ENCODE measurements around the gene TAAR9. TPM values are rescaled to one million over a fixed set of nuclear protein-coding genes. Genes with fewer than 3 reads are reported as not detected.

TAAR9 gene
- total RNA-seq, 4 donors from 2014 or later, result not detected

GRCh38 chr6:132498638-132499037 is 39.4 kb upstream of the TAAR9 start:
- no peak overlapping the region for H3K4me3 ChIP-seq
- 91% methylated on average over 3 of the region's 3 CpGs for WGBS
- no peaks in the 10 kb centered on the region for H3K9me3 ChIP-seq
- intact Hi-C loops (cut with DNase I), result no loop called here
- no peak overlapping the region for H3K27ac ChIP-seq (replicated peaks in 1 of 4)
- peaks cover 9 to 47% (median 37%) of the 10 kb centered on the region in 4 donors for H3K36me3 ChIP-seq
- peaks cover 0 to 28% (median 12%) of the 10 kb centered on the region in 4 donors for H3K4me1 ChIP-seq
- no peak for TF ChIP-seq CTCF (IDR thresholded peaks at IDR 0.05)
- TF ChIP-seq EP300 (IDR thresholded peaks at IDR 0.05), result no peak
- TF ChIP-seq POLR2A (IDR thresholded peaks at IDR 0.05; ENCODE audit: low read depth), result no peak
- no peak for TF ChIP-seq POLR2AphosphoS5 (IDR thresholded peaks at IDR 0.05)
- H3K27me3 ChIP-seq, result no peaks in the 10 kb centered on the region
- no peak for DNase-seq (ENCODE audit: extremely low spot score)

- intact Hi-C loops (cut with DNase I), result no loop called here
- no peaks in the 10 kb centered on the region for H3K9me3 ChIP-seq
- 62% methylated on average over 4 of the region's 4 CpGs for WGBS
- no peak overlapping the region for H3K27ac ChIP-seq (replicated peaks in 1 of 4)
- peaks cover 5 to 47% (median 37%) of the 10 kb centered on the region in 4 donors for H3K36me3 ChIP-seq
- TF ChIP-seq EP300 (IDR thresholded peaks at IDR 0.05) (no peak), POLR2AphosphoS5 (IDR thresholded peaks at IDR 0.05) (no peak), CTCF (IDR thresholded peaks at IDR 0.05) (no peak), POLR2A (IDR thresholded peaks at IDR 0.05; ENCODE audit: low read depth) (no peak)
- no peak for DNase-seq (ENCODE audit: extremely low spot score)
- H3K4me1 ChIP-seq, result peaks cover 10 to 39% (median 23%) of the 10 kb centered on the region in 4 donors
- no peaks in the 10 kb centered on the region for H3K27me3 ChIP-seq
- H3K4me3 ChIP-seq, result no peak overlapping the region
Observed at GRCh38 chr6:132499757-132500156, 38.3 kb upstream of the TAAR9 start.

GRCh38 chr6:132504757-132505156 is 33.3 kb upstream of the TAAR9 start:
- intact Hi-C loops (cut with DNase I), result no loop called here
- H3K27me3 ChIP-seq, result no peaks in the 10 kb centered on the region
- no peak for TF ChIP-seq POLR2AphosphoS5 (IDR thresholded peaks at IDR 0.05)
- no peak for TF ChIP-seq POLR2A (IDR thresholded peaks at IDR 0.05; ENCODE audit: low read depth)
- no peak for TF ChIP-seq CTCF (IDR thresholded peaks at IDR 0.05)
- TF ChIP-seq EP300 (IDR thresholded peaks at IDR 0.05), result no peak
- no peak overlapping the region for H3K27ac ChIP-seq (replicated peaks in 1 of 4)
- peaks cover 33 to 50% (median 42%) of the 10 kb centered on the region in 4 donors for H3K4me1 ChIP-seq
- whole genome bisulfite sequencing, result 70% methylated on average over 5 of the region's 5 CpGs
- H3K36me3 ChIP-seq, result peaks cover 5 to 36% (median 24%) of the 10 kb centered on the region in 4 donors
- H3K9me3 ChIP-seq, result no peaks in the 10 kb centered on the region
- H3K4me3 ChIP-seq, result no peak overlapping the region
- no peak for DNase-seq (ENCODE audit: extremely low spot score)

- intact Hi-C loops (cut with DNase I), result no loop called here
- TF ChIP-seq EP300 (IDR thresholded peaks at IDR 0.05), result no peak
- TF ChIP-seq CTCF (IDR thresholded peaks at IDR 0.05), result no peak
- no peak for TF ChIP-seq POLR2AphosphoS5 (IDR thresholded peaks at IDR 0.05)
- no peak for TF ChIP-seq POLR2A (IDR thresholded peaks at IDR 0.05; ENCODE audit: low read depth)
- Histone ChIP-seq H3K4me3 (no peak overlapping the region), H3K9me3 (no peaks in the 10 kb centered on the region), H3K36me3 (peaks cover 5 to 32% (median 24%) of the 10 kb centered on the region in 4 donors), H3K4me1 (peaks cover 33 to 54% (median 45%) of the 10 kb centered on the region in 4 donors), H3K27ac (replicated peaks in 1 of 4) (no peak overlapping the region), H3K27me3 (no peaks in the 10 kb centered on the region)
- WGBS, result 92% methylated on average over 1 of the region's 1 CpG
- DNase-seq (ENCODE audit: extremely low spot score), result no peak
Observed at GRCh38 chr6:132505158-132505557, 32.9 kb upstream of the TAAR9 start.

- Histone ChIP-seq H3K27ac (replicated peaks in 1 of 4) (no peak overlapping the region), H3K27me3 (no peaks in the 10 kb centered on the region), H3K9me3 (no peaks in the 10 kb centered on the region), H3K4me1 (peaks cover 43 to 68% (median 58%) of the 10 kb centered on the region in 4 donors), H3K36me3 (peaks cover 5 to 19% (median 17%) of the 10 kb centered on the region in 4 donors), H3K4me3 (no peak overlapping the region)
- intact Hi-C loops (cut with DNase I), result no loop called here
- TF ChIP-seq EP300 (IDR thresholded peaks at IDR 0.05) (no peak), POLR2AphosphoS5 (IDR thresholded peaks at IDR 0.05) (no peak), POLR2A (IDR thresholded peaks at IDR 0.05; ENCODE audit: low read depth) (no peak)
- WGBS, result 38% methylated on average over 2 of the region's 2 CpGs
- no peak for DNase-seq (ENCODE audit: extremely low spot score)
Observed at GRCh38 chr6:132506461-132506860, 31.6 kb upstream of the TAAR9 start.

Data from esophagus muscularis mucosa (tissue), 4 donors.